Measurements from ENCODE around the gene SMIM1.
A peak's percentile ranks its signal among the peaks of the same experiment; 100 is the strongest.
"Not testable (repeated sequence)": the region's sequence is repeated elsewhere in the genome, so short reads cannot be mapped to it uniquely, and the experiment has no call there.

SMIM1 gene

GRCh38 chr1:3772715-3773571 is at the start of gene SMIM1:
SMIM1 (plus strand) TSS chr1:3772749; CDS start chr1:3775374, 2,625 bp downstream.
- no peak; the same call in none of the 3 replicates for ATAC-seq (ENCODE audit: low read depth)
- no peak for TF ChIP-seq CTCF (IDR thresholded peaks at IDR 0.05; ENCODE audit: poor library complexity, severe bottlenecking)

GRCh38 chr1:3722846-3723245 is 49.7 kb upstream of the SMIM1 start:
- ATAC-seq (ENCODE audit: low read depth) (no peak), DNase-seq (ENCODE audit: low spot score) (no peak)
- no peak overlapping the region for H3K4me3 ChIP-seq (ENCODE audit: severe bottlenecking)
- no peak overlapping the region for H3K27ac ChIP-seq (ENCODE audit: poor library complexity, severe bottlenecking)
- no peak for TF ChIP-seq CTCF (IDR thresholded peaks at IDR 0.05; ENCODE audit: poor library complexity, severe bottlenecking)
- no peaks in the 10 kb centered on the region for H3K36me3 ChIP-seq (ENCODE audit: low read depth)
- H3K9me3 ChIP-seq (ENCODE audit: severe bottlenecking): no peaks in the 10 kb centered on the region
- H3K27me3 ChIP-seq (ENCODE audit: insufficient read depth, poor library complexity, severe bottlenecking): no peaks in the 10 kb centered on the region
- peaks cover 1% of the 10 kb centered on the region for H3K4me1 ChIP-seq (ENCODE audit: insufficient read depth, poor library complexity, severe bottlenecking)

More at GRCh38 chr1:3772715-3773571, at the start of gene SMIM1:
- no peak within 1 kb of the TSS for H3K27ac ChIP-seq (ENCODE audit: poor library complexity, severe bottlenecking)
- H3K27me3 ChIP-seq (ENCODE audit: insufficient read depth, poor library complexity, severe bottlenecking): no peaks in the 10 kb centered on the region
- H3K4me3 ChIP-seq (ENCODE audit: severe bottlenecking): peak within 1 kb of the TSS; percentile 53
- no peaks in the 10 kb centered on the region for H3K9me3 ChIP-seq (ENCODE audit: severe bottlenecking)
- no peak for DNase-seq (ENCODE audit: low spot score)
- H3K4me1 ChIP-seq (ENCODE audit: insufficient read depth, poor library complexity, severe bottlenecking): no peaks in the 10 kb centered on the region
- H3K36me3 ChIP-seq (ENCODE audit: low read depth): no peaks in the 10 kb centered on the region

GRCh38 chr1:3724416-3725030 is 48.0 kb upstream of the SMIM1 start:
- H3K27ac ChIP-seq (ENCODE audit: poor library complexity, severe bottlenecking); DNase-seq (ENCODE audit: low spot score); H3K36me3 ChIP-seq (ENCODE audit: low read depth); H3K9me3 ChIP-seq (ENCODE audit: severe bottlenecking); H3K27me3 ChIP-seq (ENCODE audit: insufficient read depth, poor library complexity, severe bottlenecking); H3K4me3 ChIP-seq (ENCODE audit: severe bottlenecking); H3K4me1 ChIP-seq (ENCODE audit: insufficient read depth, poor library complexity, severe bottlenecking): not testable (repeated sequence)
- peak; percentile 94 for TF ChIP-seq CTCF (IDR thresholded peaks at IDR 0.05; ENCODE audit: poor library complexity, severe bottlenecking)
- peak; percentile 54 for ATAC-seq (ENCODE audit: low read depth)

- TF ChIP-seq CTCF (IDR thresholded peaks at IDR 0.05; ENCODE audit: poor library complexity, severe bottlenecking): no peak
- DNase-seq (ENCODE audit: low spot score) (no peak), ATAC-seq (ENCODE audit: low read depth) (no peak)
- H3K36me3 ChIP-seq (ENCODE audit: low read depth): no peaks in the 10 kb centered on the region
- no peaks in the 10 kb centered on the region for H3K27me3 ChIP-seq (ENCODE audit: insufficient read depth, poor library complexity, severe bottlenecking)
- H3K9me3 ChIP-seq (ENCODE audit: severe bottlenecking): no peaks in the 10 kb centered on the region
- H3K27ac ChIP-seq (ENCODE audit: poor library complexity, severe bottlenecking): no peak overlapping the region
- no peak overlapping the region for H3K4me3 ChIP-seq (ENCODE audit: severe bottlenecking)
- H3K4me1 ChIP-seq (ENCODE audit: insufficient read depth, poor library complexity, severe bottlenecking): no peaks in the 10 kb centered on the region
Observed at GRCh38 chr1:3725366-3725765, 47.2 kb upstream of the SMIM1 start.

Data from RWPE2 (cell line).